Amniotic stem cell (primary cell): ENCODE results near the gene CDH4.

Source experiments
- DNase-seq: peaks from one replicate; lab custom pipeline; 2025; lab: John Stamatoyannopoulos, UW

CDH4 gene

DNA sequence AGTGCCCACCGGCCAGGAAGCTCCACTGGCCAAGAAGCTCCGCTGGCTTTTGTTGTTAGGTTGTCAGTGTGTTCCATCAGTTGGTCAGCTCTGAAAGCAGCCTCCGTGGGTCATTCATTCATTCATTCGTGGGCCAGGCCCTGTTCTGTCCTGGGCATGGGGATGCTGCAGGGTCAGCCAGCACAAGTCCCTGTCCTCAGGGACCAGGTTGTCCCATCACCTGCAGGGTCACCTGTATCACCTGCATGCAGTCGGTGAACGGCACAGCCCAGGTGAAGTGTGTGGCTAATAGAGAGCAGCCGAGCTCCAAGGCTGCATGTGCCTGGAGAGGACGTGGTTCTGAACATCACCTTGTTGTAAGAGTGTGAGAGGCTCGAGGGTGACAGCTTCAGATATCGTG is 403.5 kb downstream of the CDH4 start:
- no peak for DNase-seq

DNA sequence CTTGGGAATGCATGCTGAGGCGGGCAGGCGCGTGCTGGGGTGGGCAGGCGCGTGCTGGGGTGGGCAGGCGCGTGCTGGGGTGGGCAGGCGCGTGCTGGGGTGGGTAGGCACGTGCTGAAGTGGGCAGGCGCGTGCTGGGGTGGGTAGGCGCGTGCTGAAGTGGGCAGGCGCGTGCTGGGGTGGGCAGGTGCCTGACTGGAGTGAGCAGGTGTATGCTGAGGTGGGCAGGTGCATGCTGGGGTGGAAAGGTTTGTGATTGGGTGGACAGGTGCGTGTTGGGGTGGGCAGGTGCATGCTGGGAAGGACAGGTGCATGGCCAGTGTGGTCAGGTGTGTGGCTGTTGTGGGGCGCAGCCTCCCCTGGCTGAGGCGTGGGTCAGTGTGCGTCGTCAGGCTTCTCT is 404.1 kb downstream of the CDH4 start:
- no peak for DNase-seq

DNA sequence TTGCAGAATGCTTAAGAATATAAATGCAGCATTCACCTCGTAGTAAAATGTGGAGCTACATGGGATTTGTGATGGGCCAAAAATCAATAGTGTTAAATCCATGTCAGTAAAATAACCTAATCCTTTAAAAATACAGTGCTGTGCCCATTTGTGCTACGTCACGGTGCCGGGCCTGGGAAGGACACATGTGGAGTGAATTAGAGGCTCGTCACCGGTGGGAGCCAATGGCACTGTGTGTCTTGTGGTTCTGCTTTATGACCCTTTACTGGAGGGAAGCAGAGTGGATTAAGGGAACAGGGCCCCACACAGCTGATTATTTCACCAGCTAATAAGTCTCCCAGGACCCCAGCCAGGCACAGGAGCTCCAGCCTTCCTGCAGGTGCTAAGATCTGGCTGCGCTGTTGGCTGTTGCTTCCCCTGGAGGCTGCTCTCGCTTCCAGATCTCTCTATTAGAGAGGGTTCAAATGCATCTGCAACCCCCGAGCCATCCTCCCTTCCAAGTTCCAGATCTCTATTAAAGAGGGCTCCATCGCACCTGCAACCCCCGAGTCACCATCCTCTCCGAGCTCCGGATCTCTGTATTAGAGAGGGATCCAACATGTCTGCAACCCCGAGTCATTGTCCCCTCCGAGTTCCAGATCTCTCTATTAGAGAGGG is 405.8 kb downstream of the CDH4 start:
- DNase-seq, result no peak

- no peak for DNase-seq
These were observed 406.5 kb downstream of the CDH4 start for GRCh38 chr20:61658563-61658962.

DNA sequence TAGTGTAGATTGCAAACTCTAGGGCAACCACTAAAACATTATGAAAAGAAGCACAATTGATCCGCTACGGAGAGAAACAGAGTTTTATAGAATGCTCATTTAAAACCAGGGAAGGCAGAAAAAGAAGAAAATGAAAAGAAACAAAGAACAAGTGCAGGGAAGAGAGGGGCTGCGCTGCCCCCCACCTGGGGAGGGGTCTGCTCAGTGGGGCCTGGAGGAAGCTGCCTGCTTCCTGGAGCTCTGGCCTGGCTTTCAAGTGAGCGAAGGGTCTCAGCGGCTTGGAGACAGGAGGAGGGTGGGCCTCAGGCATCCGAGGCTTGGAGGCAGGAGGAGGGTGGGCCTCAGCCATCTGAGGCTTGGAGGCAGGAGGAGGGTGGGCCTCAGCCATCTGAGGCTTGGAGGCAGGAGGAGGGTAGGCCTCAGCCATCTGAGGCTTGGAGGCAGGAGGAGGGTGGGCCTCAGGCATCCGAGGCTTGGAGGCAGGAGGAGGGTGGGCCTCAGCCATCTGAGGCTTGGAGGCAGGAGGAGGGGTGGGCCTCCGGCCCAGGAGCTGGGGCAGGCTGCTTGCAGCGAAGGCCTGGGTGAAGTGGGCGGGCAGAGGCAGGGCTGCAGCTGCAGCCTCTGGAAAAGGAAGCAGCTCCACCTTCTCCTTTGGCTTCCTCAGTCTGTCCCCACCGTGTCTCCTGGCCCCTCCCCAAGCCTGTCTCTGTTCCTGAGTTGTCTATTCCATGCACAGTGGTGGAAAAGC is 407.4 kb downstream of the CDH4 start:
- no peak for DNase-seq

DNA sequence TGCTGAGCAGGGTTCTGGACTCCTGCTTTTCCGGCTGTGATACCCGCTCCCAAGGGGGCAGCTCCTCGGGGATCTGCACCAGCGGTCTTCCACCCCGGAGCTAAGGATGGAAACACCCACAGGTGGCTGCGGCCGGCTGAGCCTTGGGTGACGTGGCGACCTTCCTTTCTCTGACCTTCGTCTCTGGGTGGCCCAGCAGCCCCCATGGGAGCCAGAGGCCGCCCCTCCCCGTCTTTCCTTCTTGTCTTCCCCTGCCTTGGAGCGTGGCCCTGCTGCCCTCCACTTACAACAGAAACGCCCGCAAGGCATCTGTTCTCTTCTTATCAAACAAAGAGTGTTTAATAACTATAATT is 407.9 kb downstream of the CDH4 start:
- no peak for DNase-seq

- DNase-seq, result no peak
These were observed 408.5 kb downstream of the CDH4 start for GRCh38 chr20:61660559-61660958.

GRCh38 chr20:61661025-61661424 is 409.0 kb downstream of the CDH4 start:
- no peak for DNase-seq

GRCh38 chr20:61661583-61661982 is 409.5 kb downstream of the CDH4 start:
- DNase-seq, result no peak

DNA sequence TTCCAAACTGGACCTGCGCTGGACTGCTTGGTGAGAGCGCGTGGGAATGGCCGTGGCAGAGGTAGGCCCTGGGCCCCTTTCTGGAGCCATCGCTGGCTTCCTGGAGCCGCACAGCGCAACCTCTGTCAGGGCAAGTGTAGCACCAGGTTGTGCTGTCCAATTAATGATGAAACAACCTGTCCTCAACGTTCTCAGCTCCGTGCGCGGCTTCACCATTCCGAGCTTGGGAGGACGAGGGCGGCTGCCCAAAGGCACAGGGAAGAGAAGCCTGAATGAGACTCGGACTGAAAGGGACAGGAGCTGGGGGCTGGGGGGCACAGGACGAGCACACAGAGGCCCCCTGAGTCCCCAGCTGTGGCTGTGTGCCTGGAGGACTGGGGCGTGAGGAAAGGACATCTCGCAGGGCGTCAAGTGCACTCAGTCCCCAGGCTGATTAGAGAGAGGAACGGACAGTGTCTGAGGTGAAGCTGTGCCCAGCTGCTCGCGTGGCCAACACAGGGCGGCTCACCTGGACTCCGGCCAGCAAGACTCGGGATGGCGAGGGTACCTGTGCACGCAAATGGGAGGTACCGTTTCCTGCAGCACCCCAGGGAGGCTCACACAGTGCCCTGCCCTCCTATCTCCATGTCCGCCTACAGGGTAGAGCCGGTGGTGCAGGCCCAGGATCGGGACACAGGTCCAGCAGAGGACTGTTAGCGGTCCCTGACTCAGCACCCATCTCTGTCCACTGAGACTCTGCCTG is 410.3 kb downstream of the CDH4 start:
- DNase-seq, result no peak

DNA sequence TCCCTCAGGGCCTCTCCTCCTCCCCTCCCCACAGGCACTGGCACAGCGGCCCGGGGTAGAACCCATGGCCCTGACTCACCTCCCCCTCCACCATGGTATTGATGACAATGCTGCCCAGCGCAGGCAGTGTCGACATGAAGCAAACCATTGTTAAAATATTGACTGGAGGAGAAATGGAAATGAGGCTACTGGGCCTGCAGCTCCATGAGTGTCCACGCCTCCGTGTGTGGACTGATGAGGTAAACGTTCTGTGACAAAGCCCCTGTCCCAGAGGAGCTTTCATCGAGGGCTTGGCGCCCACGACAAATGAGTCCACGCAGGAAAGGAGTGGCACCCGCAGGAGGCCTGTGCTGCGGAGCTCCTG is 410.9 kb downstream of the CDH4 start:
- DNase-seq, result no peak

GRCh38 chr20:61663521-61664425 is 411.7 kb downstream of the CDH4 start:
- no peak for DNase-seq

DNA sequence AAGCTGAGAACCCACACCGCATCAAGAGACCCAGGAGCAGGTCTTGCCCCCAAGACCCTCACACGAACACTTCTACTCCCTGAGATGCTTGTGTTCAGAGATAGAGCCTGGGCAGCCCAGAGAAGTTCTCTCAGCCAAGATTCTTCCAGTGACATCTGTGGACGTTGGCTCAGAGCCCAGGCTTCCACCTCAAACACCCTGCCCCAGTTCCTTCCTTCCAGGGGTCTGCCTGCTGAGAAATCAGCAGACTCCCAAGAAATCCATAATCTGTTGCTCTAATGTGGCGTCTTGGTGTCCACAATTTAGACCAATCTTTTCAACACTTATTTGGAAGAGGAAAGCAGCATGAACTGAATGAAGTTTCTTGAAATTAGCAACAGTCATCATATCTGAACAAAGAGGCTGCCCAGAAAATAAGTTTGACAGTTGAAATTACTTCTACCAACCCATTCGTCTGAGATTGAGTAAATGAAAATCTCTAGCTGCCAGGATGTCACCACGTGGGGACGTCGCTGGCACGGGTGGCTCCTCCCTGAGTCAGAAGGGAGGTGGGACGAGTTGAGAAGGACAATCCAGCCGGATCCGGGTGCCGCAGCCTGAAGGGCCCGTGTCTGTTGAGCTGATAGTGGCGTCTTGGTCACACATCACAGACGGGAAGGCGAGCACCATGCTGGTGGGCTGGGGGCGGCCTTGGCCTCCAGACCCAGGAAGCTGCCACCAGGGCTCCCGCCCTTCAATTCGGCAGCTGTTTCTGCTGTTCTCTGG is 412.7 kb downstream of the CDH4 start:
- DNase-seq, result no peak

- DNase-seq, result no peak
These were observed 413.7 kb downstream of the CDH4 start for GRCh38 chr20:61665528-61666470.

DNA sequence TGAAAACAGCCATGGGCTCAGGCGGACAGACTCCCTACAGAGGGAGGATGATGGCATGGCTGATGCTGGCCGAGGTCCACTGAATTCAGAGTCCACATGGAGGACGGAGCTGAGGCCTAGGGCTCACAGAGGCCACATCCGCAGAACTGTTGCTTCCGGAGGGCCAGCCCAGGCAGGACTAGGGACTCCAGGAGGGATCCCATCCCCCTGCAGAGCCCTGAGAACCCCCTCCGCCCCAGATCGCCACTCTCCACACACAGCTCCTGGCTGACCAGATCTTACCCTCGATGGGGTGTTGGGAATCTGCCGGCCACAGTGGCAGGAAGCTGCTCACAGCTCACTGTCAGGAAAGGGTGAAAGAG is 414.4 kb downstream of the CDH4 start:
- DNase-seq, result no peak

DNA sequence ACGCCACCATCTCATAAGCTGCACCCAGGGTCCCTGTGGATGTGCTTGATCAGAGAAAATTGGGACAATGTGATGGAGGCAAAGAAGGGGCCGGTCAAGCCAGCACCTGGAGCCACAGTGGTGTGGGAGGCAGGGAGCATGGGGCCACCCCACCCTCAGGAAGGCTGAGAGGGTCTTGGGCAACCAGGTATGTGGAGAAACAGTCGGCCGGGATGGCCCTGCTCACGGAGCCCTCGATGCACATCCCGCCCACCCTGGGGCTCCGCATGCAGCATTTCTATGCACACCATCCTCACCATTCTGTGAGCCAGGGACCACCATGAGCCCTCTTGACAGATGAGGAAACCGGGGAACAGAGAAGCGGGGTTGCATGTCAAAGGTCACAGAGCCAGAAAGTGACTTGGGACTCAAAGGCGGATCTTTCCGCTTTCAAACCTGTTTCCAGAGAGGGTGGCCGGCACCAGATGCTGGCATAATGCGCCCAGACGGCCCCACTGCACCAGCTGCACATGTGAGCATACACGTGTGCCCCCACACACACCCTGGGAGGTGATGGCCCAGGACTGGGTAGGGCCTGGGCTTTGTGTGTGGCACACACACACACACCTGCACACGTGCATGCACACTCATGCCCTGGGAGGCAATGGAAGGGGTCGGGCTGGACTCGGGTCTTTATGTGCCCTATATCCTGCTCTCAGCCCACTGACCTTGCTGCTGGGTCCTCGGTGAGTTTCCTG is 415.2 kb downstream of the CDH4 start:
- DNase-seq, result no peak

DNA sequence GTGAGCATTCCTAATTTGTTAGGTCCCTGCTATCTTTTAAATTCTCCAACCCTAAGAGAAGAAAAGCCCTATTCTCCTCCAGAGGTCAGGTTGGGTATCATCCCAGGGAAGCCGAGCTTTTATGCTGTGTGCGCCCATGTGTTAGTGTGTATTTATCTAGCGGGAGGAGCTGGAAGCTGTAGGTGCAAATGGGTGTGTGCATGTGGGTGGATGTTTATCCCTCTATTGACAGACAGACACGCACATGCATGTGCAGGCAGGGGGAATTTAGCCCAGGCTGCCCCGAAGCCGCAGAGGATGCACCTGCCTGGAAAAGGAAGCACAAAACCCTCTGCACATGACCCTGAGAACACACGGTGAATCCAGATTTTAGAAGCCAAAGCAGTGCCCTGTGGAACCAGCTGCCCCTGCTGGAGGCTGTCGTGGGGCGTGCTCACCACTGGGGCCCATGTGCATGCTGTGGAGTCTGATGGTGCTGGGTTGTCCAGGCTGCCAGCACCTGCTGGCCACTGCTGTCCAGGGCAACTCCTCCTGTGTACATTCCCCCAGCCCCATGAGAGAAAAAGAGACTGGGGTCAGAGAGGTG is 416.1 kb downstream of the CDH4 start:
- no peak for DNase-seq

DNA sequence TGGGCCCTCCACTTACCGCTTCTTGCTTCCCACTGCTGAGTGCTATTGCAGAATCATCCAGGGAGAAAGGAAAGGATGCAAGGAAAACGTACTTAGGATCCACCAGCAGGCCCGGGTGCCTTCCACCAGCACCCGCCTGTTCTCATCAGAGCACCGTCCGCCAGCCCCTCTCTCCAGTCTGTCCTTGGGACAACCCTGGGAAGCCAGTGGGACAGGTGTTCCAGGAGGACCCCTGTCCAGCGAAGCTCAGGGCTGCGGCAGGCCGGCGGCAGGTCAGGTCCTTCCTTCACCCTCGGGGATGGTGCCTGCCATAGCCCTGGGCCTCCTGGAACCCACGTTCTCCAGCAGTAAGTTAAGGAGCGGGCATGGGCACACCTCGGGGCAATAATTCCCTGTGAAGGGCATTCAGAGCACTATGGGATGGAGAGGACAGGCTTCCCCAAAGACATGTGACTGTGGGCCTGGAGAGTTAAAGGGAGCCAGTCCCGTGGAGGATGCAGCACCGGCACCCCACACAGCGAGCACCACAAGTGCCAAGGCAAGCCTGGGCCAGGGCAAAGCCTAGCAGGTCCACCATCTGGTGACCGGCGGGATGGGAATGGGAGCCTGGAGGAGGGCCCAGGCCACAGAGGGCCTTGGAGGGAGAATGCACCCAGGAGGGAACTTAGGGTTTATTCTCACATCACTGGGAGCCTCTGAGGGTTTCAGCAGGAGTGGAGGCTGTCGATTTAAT is 416.9 kb downstream of the CDH4 start:
- DNase-seq, result no peak

GRCh38 chr20:61670274-61670673 is 418.2 kb downstream of the CDH4 start:
- no peak for DNase-seq
